Spleen (tissue), 7 donors: ENCODE data around the gene RASGEF1B.

Source experiments
- CTCF ChIP-seq, 11 experiments: fragments of 200-600 bp in 7 of 11; fragments of 450-650 bp in 4 of 11; sonication (generic) in 4 of 11; IDR thresholded peaks in 8 of 11; conservative IDR thresholded peaks in 3 of 11; 1 replicate in 7 of 11; 2 replicates in 4 of 11; pipeline versions ENCODE4 v1.4.0 to v1.8.0; 2016 to 2021; ENCODE audit warnings: antibody characterized with exemption in 11 of 11, inconsistent platforms in 4 of 11, mild to moderate bottlenecking in 1 of 11
- POLR2A ChIP-seq, 3 donors: fragments of 450-650 bp; IDR thresholded peaks; one replicate each; pipeline ENCODE4 v1.5.1; 2017; ENCODE audit warnings: antibody characterized with exemption in 3 of 3, mild to moderate bottlenecking in 1 of 3
- POLR2AphosphoS5 ChIP-seq, 3 donors: sonication (generic); formaldehyde crosslinking; IDR thresholded peaks; one replicate each; pipeline ENCODE4 v1.5.1; 2017; ENCODE audit warnings: antibody characterized with exemption in 3 of 3
- donor health status: DM: no; HTN: no; CAD: no; lungs with moderate emphysema.
- donor health status: DM: no; HTN: no; CAD: no.
- donor health status: DM: no; HTN: no; CAD: no.

DNA sequence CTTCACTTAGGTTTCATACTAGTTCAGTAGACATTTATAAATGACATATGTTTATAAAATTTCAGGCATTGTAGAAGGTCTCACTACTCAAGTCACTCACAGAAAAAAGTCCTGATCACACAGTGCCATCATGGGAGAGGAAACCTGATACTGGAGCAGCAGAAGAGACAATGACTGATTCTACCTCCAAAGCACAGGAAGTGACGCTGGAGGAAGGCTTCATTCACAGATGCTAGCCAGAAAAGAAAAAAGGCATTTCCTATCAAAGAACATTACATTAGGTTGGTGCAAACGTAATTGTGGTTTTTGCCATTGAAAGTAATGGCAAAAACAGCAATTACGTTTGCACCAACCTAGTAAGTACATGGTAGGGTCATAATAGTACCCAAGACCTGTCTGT lies 79.5 kb downstream of the RASGEF1B start:
- TF ChIP-seq CTCF (IDR thresholded peaks at IDR 0.05 in 8 of 11, conservative IDR thresholded peaks at IDR 0.05 in 3 of 11) (no peak), POLR2A (IDR thresholded peaks at IDR 0.05) (no peak), POLR2AphosphoS5 (IDR thresholded peaks at IDR 0.05) (no peak)
